HG03045 (cell line): ENCODE results near the gene CXCL11.
"Not testable (repeated sequence)": the region's sequence is repeated elsewhere in the genome, so short reads cannot be mapped to it uniquely, and the experiment has no call there.

Experiments used
- ATAC-seq: cut with Tn5 transposase; IDR thresholded peaks from one replicate; pipeline ENCODE4 v1.9.1; 2021; ENCODE audit warnings: mild to moderate bottlenecking, moderate library complexity; ENCODE audit not compliant: unreplicated experiment

CXCL11 gene

GRCh38 chr4:76043306-76043705, 7.4 kb upstream of the CXCL11 start:
- not testable (repeated sequence) for ATAC-seq

- ATAC-seq: not testable (repeated sequence)
These were observed 6.5 kb upstream of the CXCL11 start for GRCh38 chr4:76042241-76042998.

- no peak for ATAC-seq
These were observed 985 bp upstream of the CXCL11 start for GRCh38 chr4:76036855-76037254.

- ATAC-seq: no peak
These were observed 729 bp downstream of the CXCL11 start for GRCh38 chr4:76035141-76035540.

- no peak for ATAC-seq
These were observed 6.6 kb downstream of the CXCL11 start for GRCh38 chr4:76029300-76029699.

GRCh38 chr4:76028350-76028765, 7.5 kb downstream of the CXCL11 start:
- no peak for ATAC-seq

GRCh38 chr4:76024065-76024464, 11.8 kb downstream of the CXCL11 start:
- ATAC-seq: no peak

GRCh38 chr4:76023389-76023788, 12.5 kb downstream of the CXCL11 start, which contains the start of gene CXCL10:
CXCL10 (minus strand) TSS chr4:76023497; CDS start chr4:76023431, 66 bp downstream.
- no peak for ATAC-seq

GRCh38 chr4:76022677-76023076, 13.2 kb downstream of the CXCL11 start:
- no peak for ATAC-seq

GRCh38 chr4:76022031-76022430, 13.8 kb downstream of the CXCL11 start:
- ATAC-seq: no peak

- no peak for ATAC-seq
These were observed 18.7 kb downstream of the CXCL11 start for GRCh38 chr4:76017056-76017686.

- ATAC-seq: peak; percentile 67
These were observed 19.5 kb downstream of the CXCL11 start for GRCh38 chr4:76016393-76016792.

- no peak for ATAC-seq
These were observed 22.3 kb downstream of the CXCL11 start for GRCh38 chr4:76013540-76013939.

- no peak for ATAC-seq
These were observed 23.5 kb downstream of the CXCL11 start for GRCh38 chr4:76012388-76012801.

- peak; percentile 68 for ATAC-seq
These were observed 24.0 kb downstream of the CXCL11 start for GRCh38 chr4:76011700-76012387.

- ATAC-seq: no peak
These were observed 24.7 kb downstream of the CXCL11 start for GRCh38 chr4:76011018-76011670.

- no peak for ATAC-seq
These were observed 25.3 kb downstream of the CXCL11 start for GRCh38 chr4:76010576-76010975.

- no peak for ATAC-seq
These were observed 26.6 kb downstream of the CXCL11 start for GRCh38 chr4:76009311-76009710.

- no peak for ATAC-seq
These were observed 28.6 kb downstream of the CXCL11 start, which contains the start of gene CXCL9 for GRCh38 chr4:76007089-76007862. CXCL9 (minus strand) TSS chr4:76007509; CDS start chr4:76007449, 60 bp downstream.

GRCh38 chr4:76003620-76004019, 32.2 kb downstream of the CXCL11 start:
- no peak for ATAC-seq
